Measurements from ENCODE around the gene SDHC.

SDHC gene

GRCh38 chr1:161365207-161365606 lies 51.0 kb downstream of the SDHC start:
- no peak overlapping the region for H4K8ac ChIP-seq (ENCODE audit: low read length)
- H3K23ac ChIP-seq (ENCODE audit: low read length in 2 of 2): no peak overlapping the region
- peaks cover 3 to 42% of the 10 kb centered on the region in 2 experiments for H3K36me3 ChIP-seq (ENCODE audit: control insufficient read depth in 1 of 2, insufficient read depth in 2 of 2, low read depth in 1 of 2, low read length in 2 of 2)
- no peak overlapping the region for H4K91ac ChIP-seq (ENCODE audit: low read length)
- no peak overlapping the region for H3K14ac ChIP-seq (ENCODE audit: low read length in 2 of 2)
- H3K18ac ChIP-seq (ENCODE audit: low read depth in 1 of 2, low read length in 2 of 2): no peak overlapping the region
- no peaks in the 10 kb centered on the region for H3K9me3 ChIP-seq (ENCODE audit: control insufficient read depth, low read length)
- no peak overlapping the region for H3K4me2 ChIP-seq (ENCODE audit: low read length, poor library complexity, severe bottlenecking)
- no peak for DNase-seq
- no peak overlapping the region for H3K4me3 ChIP-seq (ENCODE audit: insufficient read depth in 1 of 2, low read depth in 1 of 2, low read length in 2 of 2)
- no peak overlapping the region for H3K9ac ChIP-seq (ENCODE audit: low read length)
- no peak overlapping the region for H2AK5ac ChIP-seq (ENCODE audit: low read length, severe bottlenecking)
- H3K4ac ChIP-seq (ENCODE audit: low read depth in 1 of 2, low read length in 2 of 2): no peak overlapping the region
- H3K27ac ChIP-seq (ENCODE audit: low read length, poor library complexity, severe bottlenecking): no peak overlapping the region
- no peaks in the 10 kb centered on the region for H3K4me1 ChIP-seq (ENCODE audit: control insufficient read depth, insufficient read depth, low read depth, low read length)
- no peaks in the 10 kb centered on the region for H3K27me3 ChIP-seq (ENCODE audit: control insufficient read depth in 1 of 2, insufficient read depth in 1 of 2, low read length in 2 of 2)
- H2BK5ac ChIP-seq (ENCODE audit: low read depth, low read length, poor library complexity, severe bottlenecking): no peak overlapping the region
- H2BK12ac ChIP-seq (ENCODE audit: low read length in 2 of 2): no peak overlapping the region
- H2AFZ ChIP-seq (ENCODE audit: low read depth, low read length): no peak overlapping the region
- H3K79me1 ChIP-seq (replicated peaks; ENCODE audit: low read length, poor library complexity, severe bottlenecking): peaks cover 6% of the 10 kb centered on the region
- no peak overlapping the region for H2BK15ac ChIP-seq (ENCODE audit: low read depth, poor library complexity, severe bottlenecking)
- no peak overlapping the region for H2BK120ac ChIP-seq (ENCODE audit: low read depth, low read length)

- no peak within 1 kb of the TSS for H4K8ac ChIP-seq (ENCODE audit: low read length)
- no peak within 1 kb of the TSS for H2AK5ac ChIP-seq (ENCODE audit: low read length, severe bottlenecking)
- no peak within 1 kb of the TSS for H3K4ac ChIP-seq (ENCODE audit: low read depth in 1 of 2, low read length in 2 of 2)
- H2BK12ac ChIP-seq (ENCODE audit: low read length in 2 of 2): no peak within 1 kb of the TSS
- peak within 1 kb of the TSS; percentile 75 for H3K9ac ChIP-seq (ENCODE audit: low read length)
- no peak within 1 kb of the TSS for H3K14ac ChIP-seq (ENCODE audit: low read length in 2 of 2)
- no peaks in the 10 kb centered on the region for H3K27me3 ChIP-seq (ENCODE audit: control insufficient read depth in 1 of 2, insufficient read depth in 1 of 2, low read length in 2 of 2)
- H2BK120ac ChIP-seq (ENCODE audit: low read depth, low read length): no peak within 1 kb of the TSS
- no peak within 1 kb of the TSS for H2BK15ac ChIP-seq (ENCODE audit: low read depth, poor library complexity, severe bottlenecking)
- no peak within 1 kb of the TSS for H3K4me2 ChIP-seq (ENCODE audit: low read length, poor library complexity, severe bottlenecking)
- no peak within 1 kb of the TSS for H2AFZ ChIP-seq (ENCODE audit: low read depth, low read length)
- H3K4me3 ChIP-seq (ENCODE audit: insufficient read depth in 1 of 2, low read depth in 1 of 2, low read length in 2 of 2): no peak within 1 kb of the TSS
- no peak within 1 kb of the TSS for H3K23ac ChIP-seq (ENCODE audit: low read length in 2 of 2)
- peak; percentile 80 for DNase-seq
- 51% methylated on average over 2 of the region's 6 CpGs for whole genome bisulfite sequencing
- no peak within 1 kb of the TSS for H3K27ac ChIP-seq (ENCODE audit: low read length, poor library complexity, severe bottlenecking)
- H3K36me3 ChIP-seq (ENCODE audit: control insufficient read depth in 1 of 2, insufficient read depth in 2 of 2, low read depth in 1 of 2, low read length in 2 of 2): peaks cover 3 to 37% of the 10 kb centered on the region in 2 experiments
- H2BK5ac ChIP-seq (ENCODE audit: low read depth, low read length, poor library complexity, severe bottlenecking): no peak within 1 kb of the TSS
- no peak within 1 kb of the TSS for H3K18ac ChIP-seq (ENCODE audit: low read depth in 1 of 2, low read length in 2 of 2)
- H4K91ac ChIP-seq (ENCODE audit: low read length): no peak within 1 kb of the TSS
- no peaks in the 10 kb centered on the region for H3K4me1 ChIP-seq (ENCODE audit: control insufficient read depth, insufficient read depth, low read depth, low read length)
- no peaks in the 10 kb centered on the region for H3K9me3 ChIP-seq (ENCODE audit: control insufficient read depth, low read length)
- H3K79me1 ChIP-seq (replicated peaks; ENCODE audit: low read length, poor library complexity, severe bottlenecking): peaks cover 2% of the 10 kb centered on the region
Observed at GRCh38 chr1:161367684-161368400, 53.7 kb downstream of the SDHC start, which contains the start of gene CFAP126. Gene CFAP126, minus strand, starts transcription at chr1:161367876. Its CDS starts 8 bp downstream, at chr1:161367868.

DNA sequence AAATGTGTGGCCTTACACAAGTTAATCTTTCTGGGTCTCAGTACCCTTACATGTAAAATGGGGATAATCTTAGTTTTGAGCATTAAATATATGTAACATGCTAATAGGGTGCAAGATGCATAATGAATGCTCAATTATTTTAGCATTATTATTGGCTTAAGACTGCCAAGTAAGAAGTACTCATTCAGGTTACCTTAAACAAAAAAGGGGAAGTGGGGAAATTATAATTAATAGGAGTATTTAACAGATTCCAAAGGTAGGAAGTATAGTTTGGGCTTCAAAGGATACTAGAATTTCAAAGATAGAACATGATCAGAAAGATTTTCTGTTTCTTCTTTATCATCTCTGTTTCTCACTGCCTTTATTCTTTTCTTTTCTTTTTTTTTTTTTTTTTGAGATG lies 59.3 kb downstream of the SDHC start:
- H2AFZ ChIP-seq (ENCODE audit: low read depth, low read length): no peak overlapping the region
- no peaks in the 10 kb centered on the region for H3K79me1 ChIP-seq (replicated peaks; ENCODE audit: low read length, poor library complexity, severe bottlenecking)
- no peak overlapping the region for H3K4me2 ChIP-seq (ENCODE audit: low read length, poor library complexity, severe bottlenecking)
- H4K8ac ChIP-seq (ENCODE audit: low read length): no peak overlapping the region
- no peak overlapping the region for H2AK5ac ChIP-seq (ENCODE audit: low read length, severe bottlenecking)
- no peak overlapping the region for H3K4ac ChIP-seq (ENCODE audit: low read depth in 1 of 2, low read length in 2 of 2)
- no peak overlapping the region for H3K9ac ChIP-seq (ENCODE audit: low read length)
- no peak for DNase-seq
- H3K36me3 ChIP-seq (ENCODE audit: control insufficient read depth in 1 of 2, insufficient read depth in 2 of 2, low read depth in 1 of 2, low read length in 2 of 2): no peaks in the 10 kb centered on the region
- no peaks in the 10 kb centered on the region for H3K9me3 ChIP-seq (ENCODE audit: control insufficient read depth, low read length)
- H2BK15ac ChIP-seq (ENCODE audit: low read depth, poor library complexity, severe bottlenecking): no peak overlapping the region
- H3K23ac ChIP-seq (ENCODE audit: low read length in 2 of 2): no peak overlapping the region
- no peak overlapping the region for H3K18ac ChIP-seq (ENCODE audit: low read depth in 1 of 2, low read length in 2 of 2)
- H3K4me3 ChIP-seq (ENCODE audit: insufficient read depth in 1 of 2, low read depth in 1 of 2, low read length in 2 of 2): no peak overlapping the region
- H2BK5ac ChIP-seq (ENCODE audit: low read depth, low read length, poor library complexity, severe bottlenecking): no peak overlapping the region
- H3K4me1 ChIP-seq (ENCODE audit: control insufficient read depth, insufficient read depth, low read depth, low read length): no peaks in the 10 kb centered on the region
- no peak overlapping the region for H3K27ac ChIP-seq (ENCODE audit: low read length, poor library complexity, severe bottlenecking)
- H2BK120ac ChIP-seq (ENCODE audit: low read depth, low read length): no peak overlapping the region
- no peak overlapping the region for H2BK12ac ChIP-seq (ENCODE audit: low read length in 2 of 2)
- H3K14ac ChIP-seq (ENCODE audit: low read length in 2 of 2): no peak overlapping the region
- no peaks in the 10 kb centered on the region for H3K27me3 ChIP-seq (ENCODE audit: control insufficient read depth in 1 of 2, insufficient read depth in 1 of 2, low read length in 2 of 2)
- no peak overlapping the region for H4K91ac ChIP-seq (ENCODE audit: low read length)

DNA sequence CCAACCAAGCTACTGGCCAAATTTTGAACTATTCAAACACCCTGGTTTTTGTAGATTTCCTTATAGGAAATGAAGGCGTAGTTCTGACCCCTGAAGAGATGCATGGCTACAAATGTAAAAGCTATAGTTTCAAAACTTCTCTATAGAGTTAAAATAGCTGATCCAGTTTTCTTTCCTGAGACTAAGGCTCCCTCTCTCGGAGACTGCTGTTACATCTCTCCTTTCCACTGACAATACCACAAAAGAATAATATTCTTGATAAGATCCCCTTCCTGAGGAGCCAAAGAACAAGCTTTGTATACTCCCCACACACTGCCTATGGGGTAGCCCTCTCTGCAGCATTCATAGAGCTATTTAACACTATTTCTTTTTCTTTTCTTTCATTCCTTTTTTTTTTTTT lies 60.2 kb downstream of the SDHC start:
- H2BK15ac ChIP-seq (ENCODE audit: low read depth, poor library complexity, severe bottlenecking): no peak overlapping the region
- no peak overlapping the region for H2BK5ac ChIP-seq (ENCODE audit: low read depth, low read length, poor library complexity, severe bottlenecking)
- no peak overlapping the region for H4K8ac ChIP-seq (ENCODE audit: low read length)
- no peak overlapping the region for H3K14ac ChIP-seq (ENCODE audit: low read length in 2 of 2)
- H2AK5ac ChIP-seq (ENCODE audit: low read length, severe bottlenecking): no peak overlapping the region
- DNase-seq: peak; percentile 28
- no peak overlapping the region for H3K23ac ChIP-seq (ENCODE audit: low read length in 2 of 2)
- no peak overlapping the region for H4K91ac ChIP-seq (ENCODE audit: low read length)
- H2AFZ ChIP-seq (ENCODE audit: low read depth, low read length): no peak overlapping the region
- peaks cover 2% of the 10 kb centered on the region for H3K4me1 ChIP-seq (ENCODE audit: control insufficient read depth, insufficient read depth, low read depth, low read length)
- H3K36me3 ChIP-seq (ENCODE audit: control insufficient read depth in 1 of 2, insufficient read depth in 2 of 2, low read depth in 1 of 2, low read length in 2 of 2): no peaks in the 10 kb centered on the region
- no peak overlapping the region for H3K18ac ChIP-seq (ENCODE audit: low read depth in 1 of 2, low read length in 2 of 2)
- H2BK120ac ChIP-seq (ENCODE audit: low read depth, low read length): no peak overlapping the region
- no peak overlapping the region for H2BK12ac ChIP-seq (ENCODE audit: low read length in 2 of 2)
- no peaks in the 10 kb centered on the region for H3K27me3 ChIP-seq (ENCODE audit: control insufficient read depth in 1 of 2, insufficient read depth in 1 of 2, low read length in 2 of 2)
- H3K4me2 ChIP-seq (ENCODE audit: low read length, poor library complexity, severe bottlenecking): no peak overlapping the region
- no peak overlapping the region for H3K4me3 ChIP-seq (ENCODE audit: insufficient read depth in 1 of 2, low read depth in 1 of 2, low read length in 2 of 2)
- no peak overlapping the region for H3K4ac ChIP-seq (ENCODE audit: low read depth in 1 of 2, low read length in 2 of 2)
- no peak overlapping the region for H3K27ac ChIP-seq (ENCODE audit: low read length, poor library complexity, severe bottlenecking)
- no peaks in the 10 kb centered on the region for H3K79me1 ChIP-seq (replicated peaks; ENCODE audit: low read length, poor library complexity, severe bottlenecking)
- 26% methylated on average over 1 of the region's 2 CpGs for WGBS
- H3K9ac ChIP-seq (ENCODE audit: low read length): no peak overlapping the region
- H3K9me3 ChIP-seq (ENCODE audit: control insufficient read depth, low read length): no peaks in the 10 kb centered on the region

Measured in mesenchymal stem cell (in vitro differentiated cells and primary cell).